ENCODE data around the gene STK24.

STK24 gene

GRCh38 chr13:98439896-98440295 lies 137.0 kb downstream of the STK24 start:
- H3K9me3 Mint-ChIP-seq = no peaks in the 10 kb centered on the region
- H3K27me3 Mint-ChIP-seq (ENCODE audit: low read depth) = no peaks in the 10 kb centered on the region
- H3K4me1 Mint-ChIP-seq = no peaks in the 10 kb centered on the region
- peaks cover 70% of the 10 kb centered on the region for H3K36me3 Mint-ChIP-seq (ENCODE audit: low read depth)
- H3K27ac Mint-ChIP-seq = no peak overlapping the region
- no peak for TF ChIP-seq CTCF (IDR thresholded peaks at IDR 0.05; ENCODE audit: unreplicated experiment in 3 of 3)
- H3K4me3 Mint-ChIP-seq = no peak overlapping the region

- H3K27me3 Mint-ChIP-seq (ENCODE audit: low read depth) = no peaks in the 10 kb centered on the region
- no peak overlapping the region for H3K4me3 Mint-ChIP-seq
- no peak overlapping the region for H3K27ac Mint-ChIP-seq
- TF ChIP-seq CTCF (IDR thresholded peaks at IDR 0.05; ENCODE audit: unreplicated experiment in 3 of 3) = no peak
- H3K9me3 Mint-ChIP-seq = no peaks in the 10 kb centered on the region
- H3K4me1 Mint-ChIP-seq = no peaks in the 10 kb centered on the region
- H3K36me3 Mint-ChIP-seq (ENCODE audit: low read depth) = peaks cover 68% of the 10 kb centered on the region
These were observed 137.6 kb downstream of the STK24 start for GRCh38 chr13:98439126-98439828.

- Mint-ChIP-seq H3K27ac (no peak overlapping the region), H3K4me1 (no peaks in the 10 kb centered on the region), H3K9me3 (no peaks in the 10 kb centered on the region), H3K27me3 (ENCODE audit: low read depth) (no peaks in the 10 kb centered on the region), H3K36me3 (ENCODE audit: low read depth) (peaks cover 63% of the 10 kb centered on the region), H3K4me3 (no peak overlapping the region)
- no peak for TF ChIP-seq CTCF (IDR thresholded peaks at IDR 0.05; ENCODE audit: unreplicated experiment in 3 of 3)
These were observed 138.4 kb downstream of the STK24 start for GRCh38 chr13:98438246-98439125.

GRCh38 chr13:98436233-98436910 lies 140.5 kb downstream of the STK24 start:
- Mint-ChIP-seq H3K9me3 (no peaks in the 10 kb centered on the region), H3K36me3 (ENCODE audit: low read depth) (peaks cover 65% of the 10 kb centered on the region), H3K27me3 (ENCODE audit: low read depth) (no peaks in the 10 kb centered on the region), H3K4me1 (no peaks in the 10 kb centered on the region), H3K27ac (no peak overlapping the region), H3K4me3 (no peak overlapping the region)
- no peak for TF ChIP-seq CTCF (IDR thresholded peaks at IDR 0.05; ENCODE audit: unreplicated experiment in 3 of 3)

- Mint-ChIP-seq H3K9me3 (no peaks in the 10 kb centered on the region), H3K27me3 (ENCODE audit: low read depth) (no peaks in the 10 kb centered on the region), H3K4me3 (no peak overlapping the region), H3K4me1 (no peaks in the 10 kb centered on the region), H3K36me3 (ENCODE audit: low read depth) (peaks cover 63% of the 10 kb centered on the region), H3K27ac (no peak overlapping the region)
- no peak for TF ChIP-seq CTCF (IDR thresholded peaks at IDR 0.05; ENCODE audit: unreplicated experiment in 3 of 3)
These were observed 141.5 kb downstream of the STK24 start for GRCh38 chr13:98435376-98435775.
